HG03196 (cell line): ENCODE measurements around the gene HS6ST1.

Experiments
- ATAC-seq: cut with Tn5 transposase; IDR thresholded peaks from one replicate; pipeline ENCODE4 v1.9.1; 2021; ENCODE audit not compliant: unreplicated experiment

HS6ST1 gene

GRCh38 chr2:128348701-128349100 is 30.0 kb upstream of the HS6ST1 start:
- no peak for ATAC-seq

- no peak for ATAC-seq
Measured at GRCh38 chr2:128347701-128348539, 29.3 kb upstream of the HS6ST1 start.

- no peak for ATAC-seq
Measured at GRCh38 chr2:128347171-128347558, 28.5 kb upstream of the HS6ST1 start.

- no peak for ATAC-seq
Measured at GRCh38 chr2:128346291-128347170, 27.9 kb upstream of the HS6ST1 start.

- ATAC-seq: no peak
Measured at GRCh38 chr2:128345436-128346165, 26.9 kb upstream of the HS6ST1 start.

GRCh38 chr2:128344101-128344500 is 25.4 kb upstream of the HS6ST1 start:
- ATAC-seq: no peak

GRCh38 chr2:128343459-128343858 is 24.8 kb upstream of the HS6ST1 start:
- ATAC-seq: no peak

- ATAC-seq: no peak
Measured at GRCh38 chr2:128342550-128342949, 23.9 kb upstream of the HS6ST1 start.

- no peak for ATAC-seq
Measured at GRCh38 chr2:128341621-128342020, 23.0 kb upstream of the HS6ST1 start.

- no peak for ATAC-seq
Measured at GRCh38 chr2:128332091-128332634, 13.5 kb upstream of the HS6ST1 start.

- ATAC-seq: no peak
Measured at GRCh38 chr2:128330583-128330982, 11.9 kb upstream of the HS6ST1 start.

GRCh38 chr2:128329607-128330006 is 10.9 kb upstream of the HS6ST1 start:
- ATAC-seq: no peak

- ATAC-seq: no peak
Measured at GRCh38 chr2:128327180-128327964, 8.7 kb upstream of the HS6ST1 start.

- ATAC-seq: no peak
Measured at GRCh38 chr2:128326346-128326745, 7.7 kb upstream of the HS6ST1 start.

GRCh38 chr2:128325611-128326181 is 7.0 kb upstream of the HS6ST1 start:
- no peak for ATAC-seq

- ATAC-seq: no peak
Measured at GRCh38 chr2:128324897-128325410, 6.3 kb upstream of the HS6ST1 start.

- ATAC-seq: no peak
Measured at GRCh38 chr2:128324008-128324896, 5.6 kb upstream of the HS6ST1 start.

- ATAC-seq: no peak
Measured at GRCh38 chr2:128323555-128323931, 4.9 kb upstream of the HS6ST1 start.
